ENCODE results near the gene FOXN3. TPM values are rescaled to one million over a fixed set of nuclear protein-coding genes. Genes with fewer than 3 reads are reported as not detected.
"Not testable (repeated sequence)": the region's sequence is repeated elsewhere in the genome, so short reads cannot be mapped to it uniquely, and the experiment has no call there.

FOXN3 gene
- total RNA-seq, 1 donor from 2014 or later, result 108 TPM

DNA sequence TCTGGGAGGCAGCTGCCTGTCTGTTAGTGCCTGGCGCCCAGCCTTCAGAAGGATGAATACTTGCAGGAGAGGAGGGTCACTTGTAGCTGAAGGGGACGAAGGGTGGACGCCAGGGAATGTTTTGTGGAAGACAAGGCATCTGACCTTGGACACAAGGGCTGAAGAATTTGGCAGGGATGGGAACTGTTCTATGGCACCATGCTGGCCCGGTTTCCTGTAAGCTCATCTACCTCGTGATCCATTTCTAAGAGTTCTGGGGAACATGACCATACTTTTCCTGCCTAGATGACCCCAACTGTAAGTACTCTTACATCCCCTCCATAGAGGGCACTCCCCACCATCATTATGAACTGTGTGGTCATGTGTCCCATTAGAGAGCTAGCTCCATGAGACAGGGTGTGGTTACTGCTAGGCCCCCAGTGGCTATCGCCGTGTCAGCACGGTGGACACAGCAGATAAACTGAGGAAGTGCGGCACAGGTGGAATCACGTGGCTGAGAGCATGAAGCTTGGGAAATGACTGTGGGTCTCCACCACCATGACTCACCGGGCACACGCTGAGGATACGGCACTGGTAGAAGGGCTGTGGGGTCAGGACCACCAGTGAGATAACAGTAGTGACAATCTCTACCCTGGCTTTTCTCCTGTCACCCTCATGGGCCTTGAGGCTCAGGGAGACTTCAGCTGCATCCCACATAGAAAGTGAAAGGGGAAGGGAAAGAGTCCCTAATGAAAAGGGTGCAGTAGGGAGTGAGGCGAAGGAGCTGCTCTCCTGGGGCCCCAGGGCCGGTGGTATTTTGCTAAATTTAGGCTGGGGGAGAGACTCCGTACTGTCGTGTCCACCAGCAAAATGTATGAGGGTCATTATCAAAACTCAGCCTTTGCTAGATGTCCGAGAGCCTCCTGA, 252.6 kb downstream of the FOXN3 start:
- H3K4me3 Mint-ChIP-seq (ENCODE audit: unreplicated experiment), result no peak overlapping the region
- H3K27ac Mint-ChIP-seq (ENCODE audit: unreplicated experiment), result peak overlapping the region; percentile 84
- no peaks in the 10 kb centered on the region for H3K9me3 Mint-ChIP-seq (ENCODE audit: unreplicated experiment)
- peaks cover 45% of the 10 kb centered on the region for H3K36me3 Mint-ChIP-seq (ENCODE audit: low read depth, unreplicated experiment)
- peaks cover 42% of the 10 kb centered on the region for H3K4me1 Mint-ChIP-seq (ENCODE audit: unreplicated experiment)
- TF ChIP-seq, protein P1, sequence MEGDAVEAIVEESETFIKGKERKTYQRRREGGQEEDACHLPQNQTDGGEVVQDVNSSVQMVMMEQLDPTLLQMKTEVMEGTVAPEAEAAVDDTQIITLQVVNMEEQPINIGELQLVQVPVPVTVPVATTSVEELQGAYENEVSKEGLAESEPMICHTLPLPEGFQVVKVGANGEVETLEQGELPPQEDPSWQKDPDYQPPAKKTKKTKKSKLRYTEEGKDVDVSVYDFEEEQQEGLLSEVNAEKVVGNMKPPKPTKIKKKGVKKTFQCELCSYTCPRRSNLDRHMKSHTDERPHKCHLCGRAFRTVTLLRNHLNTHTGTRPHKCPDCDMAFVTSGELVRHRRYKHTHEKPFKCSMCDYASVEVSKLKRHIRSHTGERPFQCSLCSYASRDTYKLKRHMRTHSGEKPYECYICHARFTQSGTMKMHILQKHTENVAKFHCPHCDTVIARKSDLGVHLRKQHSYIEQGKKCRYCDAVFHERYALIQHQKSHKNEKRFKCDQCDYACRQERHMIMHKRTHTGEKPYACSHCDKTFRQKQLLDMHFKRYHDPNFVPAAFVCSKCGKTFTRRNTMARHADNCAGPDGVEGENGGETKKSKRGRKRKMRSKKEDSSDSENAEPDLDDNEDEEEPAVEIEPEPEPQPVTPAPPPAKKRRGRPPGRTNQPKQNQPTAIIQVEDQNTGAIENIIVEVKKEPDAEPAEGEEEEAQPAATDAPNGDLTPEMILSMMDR (IDR thresholded peaks at IDR 0.05; ENCODE audit: unreplicated experiment), result no peak
- DNase-seq (ENCODE audit: low spot score), result no peak
- peaks cover 8% of the 10 kb centered on the region for H3K27me3 Mint-ChIP-seq (ENCODE audit: unreplicated experiment)

DNA sequence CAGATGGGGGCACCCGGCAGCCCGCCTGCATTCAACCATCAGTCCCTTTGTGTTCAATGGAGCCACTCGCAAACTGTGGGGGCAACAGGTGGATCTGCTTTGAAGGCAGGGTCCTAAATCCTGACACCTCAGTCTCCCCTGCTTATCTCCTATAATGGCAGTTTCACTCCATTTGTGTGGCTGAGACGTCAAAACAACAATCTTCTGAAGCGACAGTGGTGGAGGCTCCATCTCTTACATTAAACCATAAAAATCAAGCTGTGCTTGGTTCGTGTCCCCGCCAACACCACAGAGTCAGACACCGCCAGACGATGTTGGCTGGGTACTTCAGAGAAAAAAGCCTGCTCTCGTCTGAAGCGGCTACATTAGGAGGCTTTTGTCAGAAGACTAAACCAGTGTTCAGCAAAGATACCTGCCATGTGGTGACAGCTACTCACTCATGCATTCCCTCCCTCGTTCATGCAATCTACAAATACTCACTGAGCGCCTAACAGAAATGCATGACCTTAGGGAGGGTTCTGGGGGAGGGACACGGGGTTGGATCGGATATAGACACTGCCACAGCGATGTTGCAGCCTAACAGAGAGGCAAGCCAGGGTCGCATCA, 253.9 kb downstream of the FOXN3 start:
- Mint-ChIP-seq H3K9me3 (ENCODE audit: unreplicated experiment) (no peaks in the 10 kb centered on the region), H3K36me3 (ENCODE audit: low read depth, unreplicated experiment) (peaks cover 37% of the 10 kb centered on the region), H3K27ac (ENCODE audit: unreplicated experiment) (no peak overlapping the region), H3K4me1 (ENCODE audit: unreplicated experiment) (peaks cover 42% of the 10 kb centered on the region), H3K27me3 (ENCODE audit: unreplicated experiment) (peaks cover 8% of the 10 kb centered on the region), H3K4me3 (ENCODE audit: unreplicated experiment) (no peak overlapping the region)
- TF ChIP-seq, protein P1 (IDR thresholded peaks at IDR 0.05; ENCODE audit: unreplicated experiment), result no peak
- no peak for DNase-seq (ENCODE audit: low spot score)

DNA sequence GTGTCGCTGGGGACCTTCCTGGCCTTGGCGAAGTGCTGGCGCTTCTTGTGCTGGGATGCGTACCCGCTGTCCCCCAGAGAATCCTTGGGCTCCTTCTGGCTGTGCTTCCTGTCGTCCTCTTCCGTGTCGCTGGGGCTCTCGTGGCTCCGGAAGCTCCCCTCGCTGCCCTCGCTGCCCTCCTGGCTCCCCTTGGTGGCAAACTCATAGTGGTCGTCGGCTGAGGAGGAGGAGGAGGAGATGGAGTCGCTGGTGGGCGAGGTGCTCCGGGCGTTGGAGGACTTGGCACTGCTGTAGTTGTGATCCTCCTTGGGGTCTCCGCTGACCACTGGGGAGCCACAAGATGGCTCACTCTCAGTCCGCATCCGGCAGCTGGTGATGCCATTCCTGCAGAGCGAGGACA, 254.4 kb downstream of the FOXN3 start:
- peaks cover 32% of the 10 kb centered on the region for H3K36me3 Mint-ChIP-seq (ENCODE audit: low read depth, unreplicated experiment)
- H3K27me3 Mint-ChIP-seq (ENCODE audit: unreplicated experiment), result peaks cover 8% of the 10 kb centered on the region
- TF ChIP-seq, protein P1 (IDR thresholded peaks at IDR 0.05; ENCODE audit: unreplicated experiment), result no peak
- no peak for DNase-seq (ENCODE audit: low spot score)
- H3K4me1 Mint-ChIP-seq (ENCODE audit: unreplicated experiment), result peaks cover 37% of the 10 kb centered on the region
- H3K27ac Mint-ChIP-seq (ENCODE audit: unreplicated experiment), result no peak overlapping the region
- no peaks in the 10 kb centered on the region for H3K9me3 Mint-ChIP-seq (ENCODE audit: unreplicated experiment)
- no peak overlapping the region for H3K4me3 Mint-ChIP-seq (ENCODE audit: unreplicated experiment)

DNA sequence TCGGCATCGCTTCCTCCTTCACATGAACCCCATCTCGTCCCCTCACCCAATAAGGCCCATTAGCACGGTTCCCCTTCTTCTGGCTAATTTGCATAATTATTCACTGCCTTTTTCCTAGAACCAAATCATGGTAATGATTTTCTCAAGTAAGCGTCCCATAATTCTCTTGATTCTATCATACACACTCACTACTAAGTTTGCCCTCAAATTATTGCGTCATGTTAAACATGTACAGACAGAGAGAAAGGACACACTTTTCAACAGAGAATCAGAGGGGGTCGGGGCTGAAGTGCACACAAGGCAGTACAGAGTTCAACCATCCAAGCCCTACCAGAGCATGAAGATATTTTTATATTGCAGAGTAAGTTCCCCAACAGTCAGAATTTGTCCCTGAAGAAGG, 256.6 kb downstream of the FOXN3 start:
- H3K27ac Mint-ChIP-seq (ENCODE audit: unreplicated experiment), result no peak overlapping the region
- H3K9me3 Mint-ChIP-seq (ENCODE audit: unreplicated experiment), result no peaks in the 10 kb centered on the region
- H3K36me3 Mint-ChIP-seq (ENCODE audit: low read depth, unreplicated experiment), result peaks cover 31% of the 10 kb centered on the region
- H3K27me3 Mint-ChIP-seq (ENCODE audit: unreplicated experiment), result peaks cover 8% of the 10 kb centered on the region
- no peak for DNase-seq (ENCODE audit: low spot score)
- peaks cover 26% of the 10 kb centered on the region for H3K4me1 Mint-ChIP-seq (ENCODE audit: unreplicated experiment)
- TF ChIP-seq, protein P1 (IDR thresholded peaks at IDR 0.05; ENCODE audit: unreplicated experiment), result no peak
- no peak overlapping the region for H3K4me3 Mint-ChIP-seq (ENCODE audit: unreplicated experiment)

DNA sequence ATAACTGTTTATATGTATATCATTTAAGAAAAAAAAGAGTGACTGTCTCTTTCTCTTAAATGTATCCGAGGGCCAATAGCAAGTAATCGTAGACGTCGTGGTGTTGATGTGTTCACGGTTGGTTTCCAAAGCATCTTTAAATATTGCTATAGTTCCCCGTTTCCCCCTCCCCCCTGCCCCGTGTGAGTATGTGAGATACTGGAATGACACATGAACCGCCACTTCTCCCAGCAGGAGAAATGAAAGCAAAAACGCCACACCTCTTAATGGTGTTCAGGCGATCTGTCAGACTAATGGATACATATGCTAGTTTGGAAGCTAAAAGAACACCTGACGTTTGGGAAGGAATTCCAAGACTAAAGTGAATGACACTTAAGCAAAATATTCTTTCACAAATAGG, 258.3 kb downstream of the FOXN3 start:
- TF ChIP-seq, protein P1 (IDR thresholded peaks at IDR 0.05; ENCODE audit: unreplicated experiment), result no peak
- H3K27me3 Mint-ChIP-seq (ENCODE audit: unreplicated experiment), result peaks cover 3% of the 10 kb centered on the region
- peaks cover 21% of the 10 kb centered on the region for H3K36me3 Mint-ChIP-seq (ENCODE audit: low read depth, unreplicated experiment)
- peaks cover 11% of the 10 kb centered on the region for H3K4me1 Mint-ChIP-seq (ENCODE audit: unreplicated experiment)
- H3K27ac Mint-ChIP-seq (ENCODE audit: unreplicated experiment), result no peak overlapping the region
- no peak for DNase-seq (ENCODE audit: low spot score)
- H3K4me3 Mint-ChIP-seq (ENCODE audit: unreplicated experiment), result no peak overlapping the region
- H3K9me3 Mint-ChIP-seq (ENCODE audit: unreplicated experiment), result no peaks in the 10 kb centered on the region

DNA sequence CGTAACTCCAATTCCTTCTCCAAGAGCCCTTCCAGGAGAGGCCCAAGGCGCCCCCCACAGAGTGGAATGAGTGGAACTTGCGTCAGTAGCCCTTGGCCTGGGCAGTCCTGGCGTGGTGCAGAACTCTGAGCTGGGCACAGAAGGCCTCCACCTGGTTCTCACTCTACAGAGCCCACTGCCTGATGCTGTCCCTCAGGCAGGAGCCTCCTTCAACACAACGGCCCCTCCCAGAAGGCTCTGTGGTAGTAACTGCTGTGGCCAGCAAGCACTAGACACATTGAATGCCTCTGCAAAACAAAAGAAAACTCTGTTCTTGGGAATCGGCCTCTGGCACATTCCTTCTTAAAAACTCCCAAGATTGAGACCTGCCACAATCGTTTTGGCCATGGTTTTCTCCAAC, 258.9 kb downstream of the FOXN3 start:
- H3K9me3 Mint-ChIP-seq (ENCODE audit: unreplicated experiment); H3K4me3 Mint-ChIP-seq (ENCODE audit: unreplicated experiment); H3K27ac Mint-ChIP-seq (ENCODE audit: unreplicated experiment); DNase-seq (ENCODE audit: low spot score); H3K27me3 Mint-ChIP-seq (ENCODE audit: unreplicated experiment): not testable (repeated sequence)
- Mint-ChIP-seq H3K36me3 (ENCODE audit: low read depth, unreplicated experiment) (peaks cover 21% of the 10 kb centered on the region), H3K4me1 (ENCODE audit: unreplicated experiment) (peaks cover 11% of the 10 kb centered on the region)

Measured in endothelial cell (in vitro differentiated cells).